NCI-H446 treated with DMSO at 0.1 percent for 48 hours (cell line): ENCODE measurements around the gene SH3BGRL2.
"Not testable (repeated sequence)": the region's sequence is repeated elsewhere in the genome, so short reads cannot be mapped to it uniquely, and the experiment has no call there.

Source experiments
- DNase-seq: peaks from one replicate; lab custom pipeline; 2025; lab: John Stamatoyannopoulos, UW

The SH3BGRL2 gene

DNA sequence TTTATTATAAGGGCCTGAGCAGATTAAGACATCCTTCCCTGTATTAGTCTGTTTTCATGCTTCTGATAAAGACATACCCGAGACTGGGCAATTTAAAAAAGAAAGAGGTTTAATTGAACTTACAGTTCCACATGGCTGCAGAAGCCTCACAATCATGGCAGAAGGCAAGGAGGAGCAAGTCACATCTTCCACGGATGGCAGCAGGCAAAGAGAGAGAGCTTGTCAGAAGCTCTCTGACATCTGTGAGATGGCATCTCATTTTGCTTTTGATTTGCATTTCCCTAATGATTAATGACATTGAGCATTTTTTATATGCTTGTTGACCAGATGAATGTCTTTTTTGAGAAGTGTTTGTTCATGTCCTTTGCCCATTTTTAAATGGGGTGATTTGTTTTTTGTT lies 114.2 kb downstream of the SH3BGRL2 start:
- not testable (repeated sequence) for DNase-seq

DNA sequence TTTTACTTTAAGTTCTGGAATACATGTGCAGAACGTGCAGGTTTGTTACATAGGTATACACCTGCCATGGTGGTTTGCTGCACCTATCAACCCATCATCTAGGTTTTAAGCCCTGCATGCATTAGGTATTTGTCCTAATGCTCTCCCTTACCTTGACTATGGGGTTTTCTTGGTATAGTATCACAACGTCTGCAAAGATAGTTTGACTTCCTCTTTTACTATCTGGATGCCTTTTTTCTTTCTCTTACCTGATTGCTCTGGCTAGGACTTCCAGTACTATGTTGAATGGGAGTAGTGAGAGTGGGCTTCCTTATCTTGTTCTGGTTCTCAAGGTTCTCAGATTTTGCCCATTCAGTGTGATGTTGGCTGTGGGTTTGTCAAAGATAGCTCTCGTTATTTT lies 115.2 kb downstream of the SH3BGRL2 start:
- DNase-seq: not testable (repeated sequence)

DNA sequence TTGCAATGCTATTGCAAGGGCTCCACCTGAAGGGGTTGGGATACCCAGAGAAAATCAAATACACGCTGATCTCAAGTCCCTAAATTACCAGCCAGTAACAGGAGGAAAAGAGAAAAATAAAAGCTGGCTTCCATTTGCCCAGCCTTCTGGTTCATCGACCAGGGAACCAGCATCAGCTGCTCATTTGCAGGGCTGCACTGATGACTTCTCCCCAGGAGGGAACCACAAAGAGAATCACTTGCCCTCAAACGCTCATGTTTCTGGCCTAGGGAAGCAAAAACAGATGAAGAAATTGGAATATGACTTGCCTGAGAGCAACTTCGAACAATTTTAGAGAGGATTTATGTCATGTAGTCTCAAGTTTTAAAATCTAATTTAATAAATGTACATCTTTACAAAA lies 119.7 kb downstream of the SH3BGRL2 start:
- peak; percentile 37 for DNase-seq
